GM12878 (cell line): ENCODE data around the gene ORAI3. TPM values are rescaled to one million over a fixed set of nuclear protein-coding genes. Genes with fewer than 3 reads are reported as not detected.

ENCODE experiments used
- ATF2 ChIP-seq: IDR thresholded peaks from 2 replicates; pipeline ENCODE4 v1.6.1; 2012; ENCODE audit warnings: low read length, inconsistent platforms
- BCL11A ChIP-seq: IDR thresholded peaks from 2 replicates; pipeline ENCODE4 v1.6.1; 2011; ENCODE audit warnings: low read depth, low read length
- BMI1 ChIP-seq: fragments of 450-650 bp; IDR thresholded peaks from 2 replicates; pipeline ENCODE4 v1.6.1; 2016; ENCODE audit warnings: mild to moderate bottlenecking, moderate library complexity, borderline replicate concordance
- CEBPZ ChIP-seq: fragments of 150-350 bp; IDR thresholded peaks from 2 replicates; pipeline ENCODE4 v1.6.1; 2016; ENCODE audit warnings: low read depth, low read length
- EED ChIP-seq: sonication (generic); IDR thresholded peaks from 2 replicates; pipeline ENCODE4 v1.6.1; 2016; ENCODE audit warnings: antibody characterized with exemption, low read depth
- GABPA ChIP-seq: IDR thresholded peaks from 2 replicates; pipeline ENCODE4 v1.6.1; 2014; ENCODE audit warnings: antibody characterized with exemption, low read depth, mild to moderate bottlenecking, inconsistent platforms
- HDGF ChIP-seq: fragments of 450-650 bp; IDR thresholded peaks from 2 replicates; pipeline ENCODE4 v1.6.1; 2016; ENCODE audit warnings: antibody characterized with exemption
- JUND ChIP-seq: IDR thresholded peaks from 2 replicates; pipeline ENCODE4 v1.6.1; 2012; ENCODE audit warnings: low read depth, mild to moderate bottlenecking, low read length, improper control_type of control experiment, moderate library complexity
- KLF5 ChIP-seq: fragments of 450-650 bp; IDR thresholded peaks from 2 replicates; pipeline ENCODE4 v1.6.1; 2014; ENCODE audit warnings: mild to moderate bottlenecking; ENCODE audit not compliant: partially characterized antibody
- MAX ChIP-seq: IDR thresholded peaks from 2 replicates; pipeline ENCODE4 v1.6.1; 2012; ENCODE audit warnings: low read depth, low read length, improper control_type of control experiment
- MEF2B ChIP-seq: fragments of 450-650 bp; IDR thresholded peaks from 2 replicates; pipeline ENCODE4 v1.6.1; 2018; ENCODE audit warnings: mild to moderate bottlenecking, moderate library complexity; ENCODE audit not compliant: partially characterized antibody, poor library complexity, severe bottlenecking
- MYB ChIP-seq: fragments of 150-350 bp; IDR thresholded peaks from 2 replicates; pipeline ENCODE4 v1.6.1; 2014; ENCODE audit warnings: mild to moderate bottlenecking, low read depth, low read length, borderline replicate concordance
- NFXL1 ChIP-seq: fragments of 450-650 bp; IDR thresholded peaks from 2 replicates; pipeline ENCODE4 v1.6.1; 2017; ENCODE audit warnings: antibody characterized with exemption, mild to moderate bottlenecking, borderline replicate concordance
- PAX5 ChIP-seq: IDR thresholded peaks from 2 replicates; pipeline ENCODE4 v1.6.1; 2011; ENCODE audit warnings: low read depth, low read length, borderline replicate concordance
- PRDM15 ChIP-seq: fragments of 450-650 bp; formaldehyde crosslinking; IDR thresholded peaks from 2 replicates; pipeline ENCODE4 v1.4.0; 2020; ENCODE audit warnings: mild to moderate bottlenecking, moderate library complexity
- RCOR1 ChIP-seq: conservative IDR thresholded peaks from 2 replicates; pipeline ENCODE4 v1.6.1; 2012; ENCODE audit warnings: low read depth, low read length, improper control_type of control experiment
- SREBF1 ChIP-seq: IDR thresholded peaks from 2 replicates; pipeline ENCODE4 v1.6.1; 2012; ENCODE audit warnings: mild to moderate bottlenecking, low read length
- SRF ChIP-seq, 2 experiments: IDR thresholded peaks; 2 replicates each; pipeline ENCODE4 v1.6.1; 2011; ENCODE audit warnings: low read depth in 2 of 2, low read length in 2 of 2, mild to moderate bottlenecking in 1 of 2, moderate library complexity in 1 of 2
- TAF1 ChIP-seq: IDR thresholded peaks from 2 replicates; pipeline ENCODE4 v1.6.1; 2011; ENCODE audit warnings: mild to moderate bottlenecking, low read depth, low read length, borderline replicate concordance
- ZBED1 ChIP-seq: IDR thresholded peaks from 2 replicates; pipeline ENCODE4 v1.6.1; 2016; ENCODE audit warnings: borderline replicate concordance
- ZNF207 ChIP-seq: fragments of 450-650 bp; IDR thresholded peaks from 2 replicates; pipeline ENCODE4 v1.6.1; 2014; ENCODE audit warnings: antibody characterized with exemption, mild to moderate bottlenecking, borderline replicate concordance
- polyA plus RNA-seq, 11 experiments: library from polyadenylated mRNA; depleted of rRNA in 4 of 11; unstranded in 6 of 11; stranded (reverse) in 5 of 11; fragments of >200 nt; fragmentation: Nextera tagmentation in 4 of 11; fragmentation: Illumina TruSeq in 1 of 11; extraction: Ambion mirVana in 4 of 11; extraction: Trizol in 1 of 11; gene quantifications; 1 replicate in 1 of 11; 2 replicates in 10 of 11; pipeline versions ENCODE4 v1.2.1 to v1.2.3, GENCODE V29; 2011 to 2016; ENCODE audit warnings: inconsistent platforms in 2 of 11, missing spikeins in 2 of 11, low read depth in 1 of 11
- total RNA-seq, 4 experiments: library from RNA; depleted of rRNA in 3 of 4; stranded (reverse); fragments of >200 nt in 3 of 4; fragmentation: Illumina TruSeq in 1 of 4; extraction: Trizol in 1 of 4; gene quantifications; 2 replicates each; pipeline versions ENCODE4 v1.2.1 to v1.2.3, GENCODE V29; 2013 to 2021

The ORAI3 gene
- total and polyA plus RNA-seq, 10 of the 15 experiments (the other 5 are each of a cell fraction or from before 2014, with no cell fraction given) = 3.4 to 21.9 (median 16.2) TPM

GRCh38 chr16:30948667-30949649, at the start of gene ORAI3 (continued):
- no peak for TF ChIP-seq CEBPZ
- TF ChIP-seq ATF2 = no peak
- TF ChIP-seq SREBF1 = no peak
- TF ChIP-seq BCL11A = no peak
- TF ChIP-seq ZBED1 = no peak
- no peak for TF ChIP-seq PAX5
- TF ChIP-seq BMI1 = no peak
- TF ChIP-seq GABPA = no peak
- no peak for TF ChIP-seq MAX
- no peak for TF ChIP-seq MYB
- TF ChIP-seq SRF (IDR thresholded peaks at IDR 0.05; ENCODE audit: low read depth in 2 of 2, low read length in 2 of 2) = no peak
- no peak for TF ChIP-seq NFXL1
- no peak for TF ChIP-seq RCOR1
- TF ChIP-seq MEF2B = no peak
- TF ChIP-seq JUND = no peak
- no peak for TF ChIP-seq KLF5
- TF ChIP-seq PRDM15 (CRISPR knock-in tag) = no peak
- TF ChIP-seq HDGF = no peak
- TF ChIP-seq EED = peak; percentile 84
- peak; percentile 48; the same call in 1 of the 2 replicates for TF ChIP-seq TAF1
- TF ChIP-seq ZNF207 = no peak
